ENCODE measurements around the gene ZSWIM8. TPM values are rescaled to one million over a fixed set of nuclear protein-coding genes. Genes with fewer than 3 reads are reported as not detected.

The ZSWIM8 gene
- total and polyA plus RNA-seq, 2 of the 8 experiments (the other 6 are each of a cell fraction or from before 2014, with no cell fraction given) = 44.7 to 99.7 TPM

DNA sequence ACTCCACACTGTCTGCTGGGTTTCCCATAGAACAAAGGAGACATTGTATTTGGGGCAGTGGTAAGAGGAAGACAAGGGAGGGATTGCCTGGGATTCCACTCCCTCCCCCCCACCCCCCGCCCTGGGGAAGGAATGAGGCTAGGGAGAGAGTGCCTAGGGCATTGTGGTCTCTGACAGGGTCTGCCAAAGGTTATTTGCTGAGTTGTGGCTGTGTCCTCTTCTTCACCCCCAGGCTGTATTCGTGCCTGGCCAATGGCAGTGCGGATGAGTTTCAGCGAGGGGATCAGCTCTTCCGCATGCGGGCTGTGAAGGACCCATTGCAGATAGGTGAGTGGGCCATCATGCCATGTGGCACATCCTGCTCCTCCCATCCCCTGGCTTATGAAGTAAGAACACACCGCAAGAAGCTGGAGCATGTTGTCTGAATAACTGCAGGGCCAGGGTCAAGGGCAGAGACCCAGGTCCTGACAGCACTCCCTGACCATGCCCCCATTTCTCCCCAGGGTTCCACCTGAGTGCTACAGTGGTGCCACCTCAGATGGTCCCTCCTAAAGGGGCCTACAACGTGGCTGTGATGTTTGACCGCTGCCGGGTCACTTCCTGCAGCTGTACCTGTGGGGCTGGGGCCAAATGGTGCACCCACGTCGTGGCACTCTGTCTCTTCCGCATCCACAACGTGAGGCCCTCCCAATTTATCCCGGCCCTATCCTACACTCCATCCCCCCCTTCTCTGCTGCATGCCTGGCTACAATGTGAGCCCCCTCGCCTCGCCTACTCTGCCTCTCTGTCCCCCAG lies 3.7 kb downstream of the ZSWIM8 start (continued):
- TF ChIP-seq, protein P1, sequence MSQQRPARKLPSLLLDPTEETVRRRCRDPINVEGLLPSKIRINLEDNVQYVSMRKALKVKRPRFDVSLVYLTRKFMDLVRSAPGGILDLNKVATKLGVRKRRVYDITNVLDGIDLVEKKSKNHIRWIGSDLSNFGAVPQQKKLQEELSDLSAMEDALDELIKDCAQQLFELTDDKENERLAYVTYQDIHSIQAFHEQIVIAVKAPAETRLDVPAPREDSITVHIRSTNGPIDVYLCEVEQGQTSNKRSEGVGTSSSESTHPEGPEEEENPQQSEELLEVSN (IDR thresholded peaks at IDR 0.05) = no peak
- TF ChIP-seq RNF2 (IDR thresholded peaks at IDR 0.05; ENCODE audit: borderline replicate concordance, low read depth, low read length, missing control alignments, poor library complexity, severe bottlenecking) = no peak
- TF ChIP-seq, protein P2, sequence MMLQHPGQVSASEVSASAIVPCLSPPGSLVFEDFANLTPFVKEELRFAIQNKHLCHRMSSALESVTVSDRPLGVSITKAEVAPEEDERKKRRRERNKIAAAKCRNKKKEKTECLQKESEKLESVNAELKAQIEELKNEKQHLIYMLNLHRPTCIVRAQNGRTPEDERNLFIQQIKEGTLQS (IDR thresholded peaks at IDR 0.05; ENCODE audit: insufficient read depth, low read depth, low read length) = no peak
- no peak for TF ChIP-seq TAF1 (IDR thresholded peaks at IDR 0.05; ENCODE audit: low read depth, low read length)
